RPMI7951 (cell line): ENCODE measurements around the gene CUX1. TPM values are rescaled to one million over a fixed set of nuclear protein-coding genes. Genes with fewer than 3 reads are reported as not detected.
"Not testable (repeated sequence)": the region's sequence is repeated elsewhere in the genome, so short reads cannot be mapped to it uniquely, and the experiment has no call there.

ENCODE experiments used
- DNase-seq: peaks from one replicate; pipeline ENCODE4 v3.0.0-alpha.2; 2012; ENCODE audit warnings: low read depth
- total RNA-seq: library from RNA; depleted of rRNA; stranded (reverse); fragments of >200 nt; shearing (Covaris generic); gene quantifications from 2 replicates; pipeline ENCODE4 v1.2.3, GENCODE V29; 2014

Gene CUX1
- total RNA-seq, 1 experiment from 2014 or later, result 28.6 TPM

GRCh38 chr7:101792682-101793071, 24.7 kb upstream of the CUX1 start:
- DNase-seq, result not testable (repeated sequence)

GRCh38 chr7:101795461-101795860, 22.0 kb upstream of the CUX1 start:
- DNase-seq, result no peak

DNA sequence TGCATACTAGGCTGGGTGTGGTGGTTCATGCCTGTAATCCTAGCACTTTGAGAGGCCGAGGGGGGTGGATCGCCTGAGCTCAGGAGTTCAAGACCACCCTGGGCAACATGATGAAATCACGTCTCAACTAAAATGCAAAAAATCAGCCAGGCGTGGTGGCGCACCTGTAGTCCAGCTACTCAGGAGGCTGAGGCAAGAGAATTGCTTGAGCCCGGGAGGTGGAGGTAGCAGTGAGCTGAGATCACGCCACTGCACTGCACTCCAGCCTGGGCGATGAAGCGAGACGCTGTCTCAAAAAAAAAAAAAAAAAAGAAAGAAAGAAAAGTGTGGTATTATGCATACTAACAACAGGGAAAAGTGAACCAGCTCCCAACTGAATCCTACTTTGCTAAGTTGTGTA, 19.3 kb upstream of the CUX1 start:
- not testable (repeated sequence) for DNase-seq

- no peak for DNase-seq
These were observed 14.0 kb upstream of the CUX1 start for GRCh38 chr7:101803203-101804087.

GRCh38 chr7:101804088-101804963, 13.1 kb upstream of the CUX1 start:
- DNase-seq, result peak; percentile 13

GRCh38 chr7:101804967-101805366, 12.5 kb upstream of the CUX1 start:
- DNase-seq, result no peak

- no peak for DNase-seq
These were observed 4.8 kb upstream of the CUX1 start for GRCh38 chr7:101812595-101812994.

GRCh38 chr7:101813402-101814019, 3.9 kb upstream of the CUX1 start:
- DNase-seq, result no peak

DNA sequence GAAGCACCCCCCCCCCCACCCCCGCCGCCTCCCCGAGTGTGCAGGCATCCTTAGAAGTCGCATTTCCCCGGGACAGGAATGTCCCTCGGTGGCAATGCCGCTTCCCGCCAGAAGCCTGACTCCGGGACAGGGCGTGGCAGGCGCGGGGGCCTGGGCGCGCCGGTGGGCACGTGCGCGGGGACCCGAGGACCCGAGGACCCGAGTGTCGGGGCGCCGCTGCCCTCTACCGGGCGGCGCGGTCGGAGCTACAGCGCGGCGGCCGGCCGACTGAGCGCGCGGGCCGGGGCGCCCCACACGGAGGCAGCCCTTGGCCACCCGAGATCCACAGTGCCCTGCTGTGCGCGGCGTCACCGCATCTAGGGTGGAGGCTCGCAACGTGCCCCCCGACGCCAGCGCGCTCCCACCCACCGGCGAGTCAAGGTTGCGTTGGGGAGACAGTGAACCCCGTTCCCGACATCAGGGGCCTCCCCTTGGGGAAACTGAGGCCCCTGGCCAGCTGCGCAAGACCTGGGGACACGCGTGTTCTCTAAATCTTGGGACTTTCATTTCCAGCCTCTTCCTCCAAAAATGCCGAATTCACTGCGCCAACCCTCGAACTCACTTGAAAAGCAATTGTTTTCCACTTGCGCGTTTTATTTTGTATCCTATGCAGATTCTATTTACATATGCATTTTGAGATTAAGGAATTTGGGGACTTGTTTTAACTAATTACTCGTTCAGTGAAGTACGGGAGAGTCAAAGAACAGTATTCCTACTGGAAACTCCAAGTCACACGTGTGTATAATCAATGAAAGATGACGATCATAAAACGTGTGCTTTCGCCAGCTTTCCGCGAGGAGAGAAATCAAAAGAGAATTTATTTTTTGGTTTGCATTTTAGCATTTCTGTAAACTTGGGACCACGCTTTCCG, 3.1 kb upstream of the CUX1 start:
- peak; percentile 60 for DNase-seq

DNA sequence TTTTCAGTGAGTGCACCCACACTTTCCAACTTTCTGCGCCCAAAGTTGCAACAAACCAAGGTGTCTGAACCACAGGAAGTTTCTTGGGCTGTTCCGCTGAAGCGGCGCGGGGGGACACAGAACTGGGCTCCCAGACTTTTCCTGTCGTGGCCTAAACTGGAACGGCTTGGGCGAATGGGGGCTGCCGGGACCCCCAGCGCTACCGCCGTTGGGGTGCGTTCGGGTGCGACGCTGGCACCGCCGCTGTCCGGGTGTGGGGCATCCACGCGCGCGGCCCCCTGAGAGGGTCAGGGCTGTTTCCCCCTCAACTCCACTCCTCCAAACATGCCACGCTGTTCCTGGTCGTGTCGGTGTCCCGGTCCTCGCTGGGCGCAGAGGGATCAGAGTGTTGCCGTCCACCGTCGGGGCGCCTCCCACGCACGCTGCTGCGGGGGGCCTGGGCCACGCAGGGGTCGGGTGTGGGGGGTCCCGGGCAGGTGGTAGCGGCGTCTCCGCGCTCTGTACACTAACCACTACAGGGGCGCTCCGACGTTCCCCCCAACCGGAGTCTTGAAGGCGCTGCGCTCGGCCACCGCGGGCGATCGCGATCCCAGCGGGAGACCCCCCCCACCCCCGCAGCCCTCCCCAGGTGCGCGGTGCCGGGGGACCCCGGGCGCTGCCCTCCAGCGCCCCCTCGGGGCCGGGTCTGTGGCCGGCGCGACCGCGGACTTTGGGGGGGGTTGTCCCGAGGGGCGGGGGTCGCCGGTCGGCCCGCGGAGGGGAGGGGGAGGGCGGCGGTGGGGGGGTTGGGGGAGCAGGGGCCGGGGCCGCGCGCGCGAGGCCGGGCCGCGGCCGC, 2.2 kb upstream of the CUX1 start:
- DNase-seq, result peak; percentile 39

GRCh38 chr7:101815826-101816594, 1.4 kb upstream of the CUX1 start:
- peak; percentile 81 for DNase-seq

- peak; percentile 52 for DNase-seq
These were observed 593 bp upstream of the CUX1 start for GRCh38 chr7:101816595-101817470.

DNA sequence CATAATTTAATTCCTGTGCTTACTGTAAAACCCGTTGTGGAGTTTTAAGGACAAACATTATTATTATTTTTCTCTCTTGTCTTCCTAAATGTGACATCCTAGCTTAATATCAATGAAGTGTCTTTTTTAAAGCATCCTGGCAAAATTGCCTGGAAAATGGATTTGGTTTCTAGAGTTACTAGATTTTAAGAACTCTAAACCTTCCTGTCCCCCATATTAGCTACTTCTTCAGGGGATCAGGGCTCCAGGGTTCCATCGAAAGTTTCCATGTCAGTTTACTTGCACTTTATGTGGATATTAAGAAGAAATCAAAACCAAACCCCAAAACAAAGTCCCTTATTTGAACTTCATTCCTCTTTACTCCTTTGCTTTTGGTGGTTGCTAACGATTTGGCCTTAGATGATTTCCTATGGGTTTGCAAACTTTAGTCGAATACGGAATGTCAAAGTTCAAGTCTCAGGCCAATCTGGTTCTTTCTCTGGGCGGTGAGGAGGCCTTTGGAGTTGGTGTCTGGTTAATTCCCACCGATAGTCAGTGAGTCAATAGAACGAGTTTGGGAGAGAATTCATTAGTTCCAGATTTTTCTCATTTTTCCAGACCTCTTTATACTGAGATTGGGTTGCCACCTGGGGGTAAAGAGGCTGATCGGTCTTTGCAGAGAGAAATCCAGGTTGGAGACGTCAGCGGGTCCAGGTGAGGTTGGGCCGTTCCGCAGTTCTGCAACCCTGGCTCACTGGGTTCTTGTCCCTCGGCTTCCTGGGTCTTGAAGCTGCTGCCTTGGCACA, 1.1 kb downstream of the CUX1 start:
- no peak for DNase-seq

GRCh38 chr7:101819183-101819582, 1.8 kb downstream of the CUX1 start:
- no peak for DNase-seq

GRCh38 chr7:101819913-101820522, 2.6 kb downstream of the CUX1 start:
- DNase-seq, result no peak

DNA sequence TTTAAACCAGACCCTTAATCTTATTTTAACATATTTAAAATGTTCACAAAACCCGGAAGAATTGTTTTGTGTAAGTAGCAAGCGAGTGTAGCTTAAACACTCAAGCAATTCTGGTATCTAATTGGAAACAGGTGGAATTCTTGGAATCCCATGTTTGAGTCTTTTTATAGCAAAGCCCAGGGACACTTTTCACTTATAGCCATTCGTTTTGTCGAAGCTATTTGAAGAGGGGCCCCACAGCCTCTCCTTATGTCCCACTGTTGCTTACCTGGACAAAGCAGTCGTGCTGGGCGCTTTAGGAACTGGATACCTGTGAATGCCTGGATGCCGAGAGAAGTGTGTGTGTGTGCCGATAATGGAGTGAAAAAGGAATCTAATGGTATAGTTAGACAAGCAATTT, 3.3 kb downstream of the CUX1 start:
- no peak for DNase-seq

DNA sequence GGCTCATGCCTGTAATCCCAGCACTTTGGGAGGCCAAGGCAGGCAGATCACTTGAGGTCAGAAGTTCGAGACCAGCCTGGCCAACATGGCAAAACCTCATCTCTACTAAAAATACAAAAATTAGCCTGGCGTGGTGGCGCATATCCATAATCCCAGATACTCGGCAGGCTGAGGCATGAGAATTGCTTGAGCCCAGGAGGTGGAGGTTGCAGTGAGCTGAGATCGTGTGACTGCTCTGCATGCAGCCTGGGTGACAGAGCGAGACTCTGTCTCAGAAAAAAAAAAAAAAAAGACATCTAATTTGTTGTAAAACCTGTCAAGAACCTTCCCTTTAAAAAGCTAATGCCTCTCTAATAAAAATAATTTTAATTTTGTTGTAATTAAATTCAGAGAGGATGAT, 5.2 kb downstream of the CUX1 start:
- not testable (repeated sequence) for DNase-seq
